ENCODE measurements around the gene CNTFR. TPM values are rescaled to one million over a fixed set of nuclear protein-coding genes. Genes with fewer than 3 reads are reported as not detected.

The CNTFR gene
- total and polyA plus RNA-seq, 10 of the 15 experiments (the other 5 are each of a cell fraction or from before 2014, with no cell fraction given) = not detected

DNA sequence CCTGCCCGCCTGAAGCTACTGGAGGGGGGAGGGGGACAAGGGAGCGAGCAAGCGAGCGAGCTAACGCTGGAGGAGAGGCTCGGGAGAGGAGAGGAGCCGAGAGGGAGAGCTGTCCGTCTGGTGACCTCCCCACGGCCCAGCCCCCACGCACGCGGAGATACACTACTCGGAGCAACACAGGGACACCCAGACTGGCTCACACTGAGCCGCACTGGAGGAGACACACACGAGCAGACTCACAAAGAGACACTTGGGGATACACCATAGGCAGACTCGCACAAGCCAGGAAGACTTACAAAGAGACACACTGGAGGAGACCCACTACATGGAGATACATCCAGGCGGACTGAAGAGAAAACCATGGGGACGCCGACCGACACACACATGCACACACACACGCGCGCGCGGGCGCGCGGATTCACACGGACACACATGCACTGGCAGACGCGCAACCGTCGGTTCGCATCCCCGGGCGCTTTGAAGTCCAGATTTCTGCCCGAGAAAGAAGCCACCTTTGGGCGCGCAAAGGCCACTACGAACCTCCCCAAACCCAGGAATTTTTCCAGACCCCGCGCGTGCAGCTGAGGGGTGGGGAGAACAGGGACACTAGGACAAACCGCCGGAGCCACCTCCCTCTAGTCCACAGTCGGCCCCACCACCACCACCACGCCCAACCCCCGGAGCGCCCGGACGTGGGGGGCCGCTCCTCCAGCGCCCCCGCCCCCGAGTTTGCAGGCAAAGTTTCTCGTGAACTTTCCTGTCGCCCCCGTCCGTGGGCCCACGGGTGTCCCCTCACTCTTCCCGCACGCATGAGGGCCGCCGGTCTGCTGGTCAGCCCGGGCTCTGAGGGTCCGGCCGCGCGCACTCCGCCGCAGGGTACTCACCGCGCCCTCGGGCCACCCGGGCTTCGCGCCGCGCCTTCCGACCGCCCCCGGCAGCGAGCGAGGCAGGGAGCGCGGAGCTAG lies 571 bp downstream of the CNTFR start:
- Histone ChIP-seq H3K36me3 (ENCODE audit: control insufficient read depth in 2 of 2, insufficient read depth in 2 of 2, low read length in 1 of 2) (no peaks in the 10 kb centered on the region), H2AFZ (ENCODE audit: control insufficient read depth, low read depth, low read length) (no peak overlapping the region), H3K79me2 (ENCODE audit: control insufficient read depth, insufficient read depth, low read length) (no peaks in the 10 kb centered on the region), H3K4me1 (ENCODE audit: control insufficient read depth, insufficient read depth, low read length) (peaks cover 2% of the 10 kb centered on the region; the same call in 1 of the 2 replicates), H3K4me2 (ENCODE audit: control insufficient read depth, insufficient read depth) (no peak overlapping the region), H3K9ac (ENCODE audit: control insufficient read depth, insufficient read depth, low read length) (no peak overlapping the region), H3K4me3 (no peak overlapping the region), H3K27ac (ENCODE audit: control insufficient read depth, insufficient read depth) (no peak overlapping the region), H4K20me1 (ENCODE audit: control insufficient read depth, insufficient read depth) (peaks cover 18% of the 10 kb centered on the region), H3K9me3 (replicated peaks; ENCODE audit: control insufficient read depth, insufficient read depth, low read length) (no peaks in the 10 kb centered on the region), H3K27me3 (replicated peaks in 1 of 2; ENCODE audit: control insufficient read depth in 2 of 2, insufficient read depth in 2 of 2, low read length in 1 of 2) (peaks cover 32 to 52% of the 10 kb centered on the region in 2 experiments)
- peak; percentile 66 for TF ChIP-seq HDAC6 (IDR thresholded peaks at IDR 0.05; ENCODE audit: unreplicated experiment)
- TF ChIP-seq, protein P1, sequence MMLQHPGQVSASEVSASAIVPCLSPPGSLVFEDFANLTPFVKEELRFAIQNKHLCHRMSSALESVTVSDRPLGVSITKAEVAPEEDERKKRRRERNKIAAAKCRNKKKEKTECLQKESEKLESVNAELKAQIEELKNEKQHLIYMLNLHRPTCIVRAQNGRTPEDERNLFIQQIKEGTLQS (IDR thresholded peaks at IDR 0.05; ENCODE audit: borderline replicate concordance, extremely low read depth, low read depth, low read length) = no peak
- POLR2A ChIA-PET = no interaction called here
- in situ Hi-C loops (cut with MboI) (no loop called here), intact Hi-C loops (cut with micrococcal nuclease; ENCODE audit: unreplicated experiment) (no loop called here)
- BruUV-seq (replicated peaks) = no TSS peak
- CTCF ChIA-PET = interaction anchor here (1.0 kb wide), 1 partner anchor 183 kb away, joined by 3 read pairs; no protein-coding TSS in a partner anchor
- FAIRE-seq = no peak
- ATAC-seq = no peak
- DNase-seq (ENCODE audit: low read depth, low spot score) = no peak
- RAD21 ChIA-PET (ENCODE audit: unreplicated experiment) = interaction anchor here (1.2 kb wide), 1 partner anchor 185 kb away, joined by 3 read pairs; no protein-coding TSS in a partner anchor
- WGBS (ENCODE audit: insufficient coverage, insufficient replicate concordance, low lambda C conversion rate, missing lambda C conversion rate) = 26% methylated on average over 63 of the region's 86 CpGs
- SMC1A ChIA-PET (ENCODE audit: uncharacterized antibody, unreplicated experiment) = no interaction called here

DNA sequence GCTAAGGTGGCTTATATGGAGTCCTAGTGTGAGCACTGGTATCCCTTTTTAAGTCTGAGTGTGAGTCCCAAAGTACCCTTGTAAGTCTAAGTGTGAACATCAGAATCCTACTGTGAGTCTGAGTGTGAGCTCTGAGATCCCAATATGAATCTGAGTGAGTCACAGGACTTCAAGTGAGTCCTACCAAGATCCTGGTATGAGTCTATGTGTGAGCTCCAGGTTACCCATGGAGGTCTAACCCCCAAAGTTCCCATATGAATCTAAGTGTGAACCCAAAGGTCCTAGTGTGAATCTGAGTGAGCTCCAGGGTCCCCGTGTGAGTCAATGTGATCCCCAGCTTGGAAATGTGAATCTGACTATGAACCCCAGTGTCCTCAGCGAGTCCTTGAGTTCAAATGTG lies 2.3 kb downstream of the CNTFR start:
- Histone ChIP-seq H3K4me1 (ENCODE audit: control insufficient read depth, insufficient read depth, low read length) (peaks cover 2% of the 10 kb centered on the region; the same call in 1 of the 2 replicates), H3K27me3 (replicated peaks in 1 of 2; ENCODE audit: control insufficient read depth in 2 of 2, insufficient read depth in 2 of 2, low read length in 1 of 2) (peaks cover 30 to 48% of the 10 kb centered on the region in 2 experiments), H3K27ac (ENCODE audit: control insufficient read depth, insufficient read depth) (no peak overlapping the region), H3K79me2 (ENCODE audit: control insufficient read depth, insufficient read depth, low read length) (no peaks in the 10 kb centered on the region), H3K36me3 (ENCODE audit: control insufficient read depth in 2 of 2, insufficient read depth in 2 of 2, low read length in 1 of 2) (no peaks in the 10 kb centered on the region), H3K4me3 (no peak overlapping the region), H3K4me2 (ENCODE audit: control insufficient read depth, insufficient read depth) (no peak overlapping the region), H2AFZ (ENCODE audit: control insufficient read depth, low read depth, low read length) (no peak overlapping the region), H3K9ac (ENCODE audit: control insufficient read depth, insufficient read depth, low read length) (no peak overlapping the region), H3K9me3 (replicated peaks; ENCODE audit: control insufficient read depth, insufficient read depth, low read length) (no peaks in the 10 kb centered on the region), H4K20me1 (ENCODE audit: control insufficient read depth, insufficient read depth) (peaks cover 14% of the 10 kb centered on the region)
- DNase-seq (ENCODE audit: low read depth, low spot score) (no peak), ATAC-seq (no peak), FAIRE-seq (no peak)
- intact Hi-C loops (cut with micrococcal nuclease; ENCODE audit: unreplicated experiment) (no loop called here), in situ Hi-C loops (cut with MboI) (no loop called here)
- CTCF ChIA-PET = interaction anchor here (1.4 to 1.6 kb wide), 3 partner anchors 17 to 184 kb away, joined by 3 to 6 read pairs (median 4); no protein-coding TSS in a partner anchor
- RAD21 ChIA-PET (ENCODE audit: unreplicated experiment) = no interaction called here
- SMC1A ChIA-PET (ENCODE audit: uncharacterized antibody, unreplicated experiment) = no interaction called here
- no TSS peak for BruUV-seq (replicated peaks)
- 0% methylated on average over 2 of the region's 2 CpGs for WGBS (ENCODE audit: insufficient coverage, insufficient replicate concordance, low lambda C conversion rate, missing lambda C conversion rate)
- POLR2A ChIA-PET = interaction anchor here (0.5 kb wide), 1 partner anchor 1455 kb away, joined by 7 read pairs; no protein-coding TSS in a partner anchor
- no peak for TF ChIP-seq HDAC2 (IDR thresholded peaks at IDR 0.05)
- TF ChIP-seq, protein P2, sequence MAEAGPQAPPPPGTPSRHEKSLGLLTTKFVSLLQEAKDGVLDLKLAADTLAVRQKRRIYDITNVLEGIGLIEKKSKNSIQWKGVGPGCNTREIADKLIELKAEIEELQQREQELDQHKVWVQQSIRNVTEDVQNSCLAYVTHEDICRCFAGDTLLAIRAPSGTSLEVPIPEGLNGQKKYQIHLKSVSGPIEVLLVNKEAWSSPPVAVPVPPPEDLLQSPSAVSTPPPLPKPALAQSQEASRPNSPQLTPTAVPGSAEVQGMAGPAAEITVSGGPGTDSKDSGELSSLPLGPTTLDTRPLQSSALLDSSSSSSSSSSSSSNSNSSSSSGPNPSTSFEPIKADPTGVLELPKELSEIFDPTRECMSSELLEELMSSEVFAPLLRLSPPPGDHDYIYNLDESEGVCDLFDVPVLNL (IDR thresholded peaks at IDR 0.05; ENCODE audit: low read depth, low read length) = no peak
- TF ChIP-seq JUNB (IDR thresholded peaks at IDR 0.05) = no peak
